Measurements from ENCODE around the gene CFAP43. TPM values are rescaled to one million over a fixed set of nuclear protein-coding genes. Genes with fewer than 3 reads are reported as not detected.

CFAP43 gene
- total and polyA plus RNA-seq, 2 of the 8 experiments (the other 6 are each of a cell fraction or from before 2014, with no cell fraction given) = 0.11 to 0.27 TPM

GRCh38 chr10:104193787-104194186 is 38.4 kb downstream of the CFAP43 start (continued):
- TF ChIP-seq E2F6 (IDR thresholded peaks at IDR 0.05) = no peak
- TF ChIP-seq CHD2 (IDR thresholded peaks at IDR 0.05; ENCODE audit: low read length) = no peak

Data from H1 (cell line).